RWPE2 (cell line): ENCODE measurements around the gene HYAL1.

Experiments
- ATAC-seq: fragments of 200-7000 bp; cut with Tn5 transposase; 3 replicates; pipeline ENCODE4 v1.9.1; 2021; ENCODE audit warnings: low read depth
- DNase-seq: peaks from one replicate; pipeline ENCODE4 v3.0.0-alpha.2; 2020; ENCODE audit warnings: low spot score
- H3K27ac ChIP-seq: fragments of 450-650 bp; 2 replicates; pipeline ENCODE4 v1.5.1; 2017; ENCODE audit warnings: mild to moderate bottlenecking; ENCODE audit not compliant: poor library complexity, severe bottlenecking
- H3K27me3 ChIP-seq: fragments of 250-450 bp; sonication (Bioruptor Pico); 2 replicates; pipeline ENCODE4 v1.5.1; 2021; ENCODE audit warnings: mild to moderate bottlenecking, moderate library complexity; ENCODE audit not compliant: insufficient read depth, poor library complexity, severe bottlenecking
- H3K36me3 ChIP-seq: fragments of 250-450 bp; sonication (Bioruptor Pico); 2 replicates; pipeline ENCODE4 v1.5.1; 2020; ENCODE audit warnings: low read depth, mild to moderate bottlenecking, moderate library complexity
- H3K4me1 ChIP-seq: fragments of 250-450 bp; sonication (Bioruptor Pico); 2 replicates; pipeline ENCODE4 v1.5.1; 2021; ENCODE audit warnings: mild to moderate bottlenecking, moderate library complexity; ENCODE audit not compliant: insufficient read depth, poor library complexity, severe bottlenecking
- H3K4me3 ChIP-seq: fragments of 250-450 bp; sonication (Bioruptor Pico); 2 replicates; pipeline ENCODE4 v1.5.1; 2021; ENCODE audit warnings: mild to moderate bottlenecking, moderate library complexity; ENCODE audit not compliant: severe bottlenecking
- H3K9me3 ChIP-seq: fragments of 250-450 bp; sonication (Bioruptor Pico); 2 replicates; pipeline ENCODE4 v1.5.1; 2021; ENCODE audit warnings: mild to moderate bottlenecking, moderate library complexity; ENCODE audit not compliant: severe bottlenecking
- TF ChIP-seq, protein P1 (sequence below): fragments of 450-650 bp; IDR thresholded peaks from one replicate; pipeline ENCODE4 v1.5.1; 2017; ENCODE audit warnings: mild to moderate bottlenecking, moderate library complexity; ENCODE audit not compliant: poor library complexity, severe bottlenecking

HYAL1 gene

DNA sequence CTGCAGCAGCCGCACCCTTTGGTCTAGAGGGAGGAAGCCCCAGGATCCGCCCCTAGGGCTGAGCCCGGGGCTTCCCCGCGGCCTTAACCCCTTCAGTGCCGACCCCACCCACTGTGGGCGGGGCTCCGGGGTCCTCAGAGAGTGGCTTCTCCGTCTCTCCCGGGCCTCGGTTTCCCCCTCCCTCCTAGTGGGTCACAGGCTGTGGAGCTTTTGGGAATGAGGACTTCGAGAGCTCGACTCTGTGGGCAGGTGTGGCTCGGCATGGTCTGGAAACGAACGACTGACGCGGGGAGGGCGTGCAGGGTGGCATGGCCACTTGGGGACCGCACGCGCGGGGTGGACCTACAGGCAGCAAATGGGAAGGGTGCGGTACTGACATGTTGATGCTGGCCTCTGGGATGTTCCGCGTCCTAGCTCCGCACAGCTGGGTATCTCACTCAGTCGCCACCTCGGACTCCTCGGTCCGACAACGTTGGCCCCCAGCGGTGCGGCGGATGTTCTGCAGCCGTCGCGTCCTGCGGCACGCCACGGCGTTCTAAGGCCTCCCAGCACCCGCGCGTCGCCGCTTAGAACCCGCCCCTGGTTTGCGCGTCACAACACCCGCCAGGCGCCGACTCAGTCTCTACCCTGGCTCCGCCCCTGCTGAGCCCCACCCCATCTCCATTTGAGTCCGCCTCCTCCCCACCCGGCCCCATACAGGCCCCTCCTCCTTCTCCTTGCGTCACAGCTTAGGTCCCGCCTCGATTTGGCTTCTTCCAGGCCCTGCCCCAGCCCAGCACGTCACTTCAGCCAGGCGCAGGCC, 4.3 kb downstream of the HYAL1 start, which contains the start of the genes HYAL3 and NAA80:
Gene HYAL3, minus strand, starts transcription at position 570 of the 802 bp plus-strand sequence. CDS start 3,803 bp downstream, outside the sequence.
Gene NAA80, minus strand, starts transcription at position 570 of the 802 bp plus-strand sequence. CDS start 1,942 bp downstream, outside the sequence.
- peaks cover 9% of the 10 kb centered on the region for H3K4me1 ChIP-seq
- ATAC-seq: peak; percentile 77
- no peaks in the 10 kb centered on the region for H3K27me3 ChIP-seq
- H3K4me3 ChIP-seq: peak within 1 kb of the TSS; percentile 63
- no peaks in the 10 kb centered on the region for H3K36me3 ChIP-seq
- H3K9me3 ChIP-seq: no peaks in the 10 kb centered on the region
- TF ChIP-seq, protein P1, sequence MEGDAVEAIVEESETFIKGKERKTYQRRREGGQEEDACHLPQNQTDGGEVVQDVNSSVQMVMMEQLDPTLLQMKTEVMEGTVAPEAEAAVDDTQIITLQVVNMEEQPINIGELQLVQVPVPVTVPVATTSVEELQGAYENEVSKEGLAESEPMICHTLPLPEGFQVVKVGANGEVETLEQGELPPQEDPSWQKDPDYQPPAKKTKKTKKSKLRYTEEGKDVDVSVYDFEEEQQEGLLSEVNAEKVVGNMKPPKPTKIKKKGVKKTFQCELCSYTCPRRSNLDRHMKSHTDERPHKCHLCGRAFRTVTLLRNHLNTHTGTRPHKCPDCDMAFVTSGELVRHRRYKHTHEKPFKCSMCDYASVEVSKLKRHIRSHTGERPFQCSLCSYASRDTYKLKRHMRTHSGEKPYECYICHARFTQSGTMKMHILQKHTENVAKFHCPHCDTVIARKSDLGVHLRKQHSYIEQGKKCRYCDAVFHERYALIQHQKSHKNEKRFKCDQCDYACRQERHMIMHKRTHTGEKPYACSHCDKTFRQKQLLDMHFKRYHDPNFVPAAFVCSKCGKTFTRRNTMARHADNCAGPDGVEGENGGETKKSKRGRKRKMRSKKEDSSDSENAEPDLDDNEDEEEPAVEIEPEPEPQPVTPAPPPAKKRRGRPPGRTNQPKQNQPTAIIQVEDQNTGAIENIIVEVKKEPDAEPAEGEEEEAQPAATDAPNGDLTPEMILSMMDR: peak; percentile 35
- peak within 1 kb of the TSS; percentile 95 for H3K27ac ChIP-seq
- DNase-seq: peak; percentile 99

DNA sequence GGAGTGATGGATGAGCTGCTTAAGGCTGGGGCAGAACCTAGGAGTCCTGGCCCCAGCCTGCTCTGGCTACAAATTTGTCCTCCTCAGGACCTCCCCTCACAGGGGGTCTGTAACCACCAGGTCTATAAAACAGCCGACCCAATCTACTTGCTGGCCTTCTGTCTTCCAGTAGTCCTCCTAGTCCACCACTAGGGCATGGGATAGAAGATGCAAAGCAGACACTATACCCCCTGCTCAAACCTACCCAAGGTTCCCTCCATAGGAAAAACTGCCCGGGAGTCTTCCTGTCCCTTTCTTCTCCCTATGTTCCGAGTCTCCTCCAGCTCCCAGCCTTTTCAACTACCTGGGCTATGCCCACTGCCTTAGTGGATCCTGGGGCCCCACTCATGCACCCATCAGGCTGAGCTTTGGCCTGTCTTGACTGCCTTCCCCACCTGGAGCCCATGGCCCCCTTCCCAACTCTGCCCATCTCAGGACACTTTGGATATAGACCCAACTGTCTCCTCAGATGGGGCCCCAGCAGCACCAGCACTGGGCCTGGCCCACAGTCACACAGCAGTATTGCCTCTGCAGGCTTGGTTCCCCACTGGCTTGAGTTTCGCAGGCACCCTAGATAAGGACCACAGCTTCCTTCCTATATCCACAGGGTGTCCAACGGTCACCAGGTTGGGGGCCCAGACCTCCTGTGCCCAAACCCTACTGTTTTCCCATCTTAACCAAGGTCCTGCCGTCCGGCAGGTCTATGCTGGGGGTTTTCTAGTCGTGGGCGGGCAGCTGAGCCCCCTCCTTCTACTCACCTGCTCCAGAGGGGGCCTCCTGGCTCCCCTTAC, 5.3 kb downstream of the HYAL1 start:
- H3K27me3 ChIP-seq: no peaks in the 10 kb centered on the region
- H3K36me3 ChIP-seq: no peaks in the 10 kb centered on the region
- H3K27ac ChIP-seq: peak overlapping the region; percentile 95
- no peak for DNase-seq
- H3K9me3 ChIP-seq: no peaks in the 10 kb centered on the region
- TF ChIP-seq, protein P1: no peak
- peak overlapping the region; percentile 63 for H3K4me3 ChIP-seq
- H3K4me1 ChIP-seq: peaks cover 9% of the 10 kb centered on the region
- no peak for ATAC-seq

DNA sequence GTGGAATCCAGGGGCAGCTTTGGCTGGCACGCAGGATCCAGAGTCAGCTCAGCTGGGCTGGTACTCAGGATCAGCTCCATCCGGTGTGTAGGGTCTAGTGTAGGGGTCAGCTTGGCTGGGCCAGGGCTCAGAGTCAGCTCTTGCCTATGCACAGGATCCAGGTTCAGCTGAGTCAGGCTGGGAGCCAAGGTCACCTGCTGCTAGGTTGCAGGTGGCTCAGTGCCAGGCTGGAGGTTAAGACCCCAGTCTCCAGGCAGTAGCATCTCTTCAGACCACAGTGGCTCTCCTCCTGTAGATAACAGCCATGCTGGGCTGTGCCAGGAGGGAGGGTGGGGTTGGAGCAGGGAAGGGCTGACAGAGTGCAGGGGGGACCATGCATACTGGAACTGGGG, 6.0 kb downstream of the HYAL1 start:
- Histone ChIP-seq H3K4me1 (peaks cover 9% of the 10 kb centered on the region), H3K9me3 (no peaks in the 10 kb centered on the region), H3K4me3 (no peak overlapping the region), H3K27me3 (no peaks in the 10 kb centered on the region), H3K36me3 (no peaks in the 10 kb centered on the region), H3K27ac (no peak overlapping the region)
- TF ChIP-seq, protein P1: no peak
- ATAC-seq: no peak
- DNase-seq: no peak

DNA sequence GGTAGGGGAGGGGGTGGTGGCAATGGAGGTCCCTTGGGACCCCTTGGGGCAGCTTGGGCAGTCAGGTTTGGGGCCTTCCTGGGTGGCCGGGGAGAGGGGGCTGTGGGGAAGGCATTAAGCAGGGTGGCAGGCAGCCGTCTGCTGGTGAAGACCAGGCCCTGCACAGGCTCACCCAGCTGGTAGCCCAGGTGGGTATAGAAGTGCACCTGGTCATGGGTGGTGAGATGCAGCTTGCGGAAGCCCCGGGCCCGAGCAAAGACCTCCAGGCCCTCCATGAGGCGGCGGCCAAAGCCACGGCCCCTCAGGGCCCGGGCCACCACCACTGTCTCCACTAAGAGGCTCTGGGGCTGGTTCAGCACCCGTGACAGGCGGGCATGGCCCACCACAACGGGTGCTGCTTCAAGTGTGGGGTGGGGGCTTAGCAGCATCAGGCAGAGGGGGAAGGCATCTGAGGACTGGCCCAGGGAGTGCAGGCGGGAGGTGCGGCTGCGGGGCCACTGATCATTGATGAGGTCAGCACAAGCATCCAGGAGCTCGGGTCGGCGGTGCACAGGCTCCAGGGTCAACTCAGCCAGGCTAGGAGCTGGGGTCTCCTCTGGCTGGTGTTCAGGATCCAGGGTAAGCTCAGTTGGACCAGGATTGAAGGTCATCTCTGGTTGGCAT, 6.5 kb downstream of the HYAL1 start:
- Histone ChIP-seq H3K4me3 (no peak overlapping the region), H3K36me3 (no peaks in the 10 kb centered on the region), H3K9me3 (no peaks in the 10 kb centered on the region), H3K27ac (no peak overlapping the region), H3K27me3 (no peaks in the 10 kb centered on the region), H3K4me1 (peaks cover 9% of the 10 kb centered on the region)
- ATAC-seq (no peak), DNase-seq (no peak)
- TF ChIP-seq, protein P1: no peak
